ENCODE results near the gene LCLAT1. TPM values are rescaled to one million over a fixed set of nuclear protein-coding genes. Genes with fewer than 3 reads are reported as not detected.

The LCLAT1 gene
- total RNA-seq, 4 donors from 2014 or later = 10.3 to 20.6 (median 17.7) TPM

DNA sequence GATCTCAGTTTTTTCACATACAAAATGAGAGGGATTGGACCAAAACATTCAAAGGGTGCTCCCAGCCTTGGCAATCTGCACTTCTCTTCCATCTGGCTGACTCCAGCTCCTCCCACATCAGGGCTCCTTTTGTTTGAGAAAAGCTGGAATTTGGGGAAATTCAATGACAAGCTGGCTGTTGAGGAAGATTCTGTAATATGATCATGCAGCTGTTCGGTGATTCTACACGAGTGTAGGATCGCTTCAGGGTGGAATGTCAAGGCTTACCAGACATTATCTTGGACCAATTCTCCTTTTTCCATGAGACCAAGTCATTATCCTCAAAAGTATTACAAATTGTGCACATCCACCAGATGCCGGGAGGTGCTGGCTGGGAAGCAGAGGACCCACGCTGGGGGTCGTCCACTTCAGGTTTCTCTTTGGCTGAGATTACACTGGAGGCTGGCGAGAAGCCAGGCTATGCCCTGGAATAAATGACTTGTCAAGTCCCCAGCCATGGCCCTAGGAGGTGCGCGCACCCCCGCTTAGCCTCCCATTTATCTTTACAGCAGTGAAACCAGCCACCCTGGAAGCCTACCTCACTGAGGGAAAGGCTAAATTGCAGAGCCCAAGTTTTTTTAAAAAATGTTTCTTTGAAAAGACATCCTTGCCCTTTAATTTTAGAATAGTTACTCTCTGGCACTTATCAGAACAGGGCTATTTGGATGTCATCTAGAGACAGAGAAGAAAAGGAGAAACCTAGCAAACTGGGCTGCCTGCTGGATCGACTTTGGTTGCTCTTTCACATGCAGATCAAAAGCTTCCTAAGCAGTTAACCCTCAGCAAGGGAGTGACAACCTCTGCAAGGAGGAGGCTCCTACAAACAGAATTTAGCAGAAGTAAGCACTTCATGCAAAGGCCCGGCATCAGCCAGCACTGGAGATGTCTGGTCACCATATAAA lies 42.5 kb upstream of the LCLAT1 start:
- no peak for TF ChIP-seq EP300 (IDR thresholded peaks at IDR 0.05)
- TF ChIP-seq POLR2AphosphoS5 (IDR thresholded peaks at IDR 0.05) = no peak
- TF ChIP-seq, protein P1, sequence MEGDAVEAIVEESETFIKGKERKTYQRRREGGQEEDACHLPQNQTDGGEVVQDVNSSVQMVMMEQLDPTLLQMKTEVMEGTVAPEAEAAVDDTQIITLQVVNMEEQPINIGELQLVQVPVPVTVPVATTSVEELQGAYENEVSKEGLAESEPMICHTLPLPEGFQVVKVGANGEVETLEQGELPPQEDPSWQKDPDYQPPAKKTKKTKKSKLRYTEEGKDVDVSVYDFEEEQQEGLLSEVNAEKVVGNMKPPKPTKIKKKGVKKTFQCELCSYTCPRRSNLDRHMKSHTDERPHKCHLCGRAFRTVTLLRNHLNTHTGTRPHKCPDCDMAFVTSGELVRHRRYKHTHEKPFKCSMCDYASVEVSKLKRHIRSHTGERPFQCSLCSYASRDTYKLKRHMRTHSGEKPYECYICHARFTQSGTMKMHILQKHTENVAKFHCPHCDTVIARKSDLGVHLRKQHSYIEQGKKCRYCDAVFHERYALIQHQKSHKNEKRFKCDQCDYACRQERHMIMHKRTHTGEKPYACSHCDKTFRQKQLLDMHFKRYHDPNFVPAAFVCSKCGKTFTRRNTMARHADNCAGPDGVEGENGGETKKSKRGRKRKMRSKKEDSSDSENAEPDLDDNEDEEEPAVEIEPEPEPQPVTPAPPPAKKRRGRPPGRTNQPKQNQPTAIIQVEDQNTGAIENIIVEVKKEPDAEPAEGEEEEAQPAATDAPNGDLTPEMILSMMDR (IDR thresholded peaks at IDR 0.05) = no peak
- no peak for TF ChIP-seq POLR2A (IDR thresholded peaks at IDR 0.05)
- Histone ChIP-seq H3K9me3 (no peaks in the 10 kb centered on the region), H3K27me3 (no peaks in the 10 kb centered on the region), H3K27ac (no peak overlapping the region), H3K36me3 (no peaks in the 10 kb centered on the region), H3K4me1 (peaks cover 7% of the 10 kb centered on the region), H3K4me3 (no peak overlapping the region)
- no peak for DNase-seq (ENCODE audit: low spot score in 2 of 2)
- WGBS = 43% methylated on average over 12 of the region's 12 CpGs

DNA sequence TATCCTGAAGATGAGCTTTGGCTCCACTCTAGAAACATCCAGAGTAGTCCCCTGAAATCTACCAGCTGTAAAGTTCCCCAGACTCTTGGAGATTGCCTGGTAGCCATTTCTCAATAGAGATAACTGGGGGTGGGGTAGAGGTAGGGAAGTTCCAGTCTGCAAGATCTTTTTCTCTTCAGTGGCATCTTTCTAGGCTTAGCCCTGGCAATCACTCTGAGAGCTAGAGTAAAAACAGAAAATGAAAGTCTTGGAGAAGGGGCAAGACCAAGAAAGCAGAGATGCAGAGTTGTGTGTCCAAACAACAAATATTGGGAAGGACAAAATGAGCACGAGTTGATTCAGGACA lies 41.8 kb upstream of the LCLAT1 start:
- Histone ChIP-seq H3K4me1 (peaks cover 7% of the 10 kb centered on the region), H3K4me3 (no peak overlapping the region), H3K9me3 (no peaks in the 10 kb centered on the region), H3K27me3 (no peaks in the 10 kb centered on the region), H3K36me3 (no peaks in the 10 kb centered on the region), H3K27ac (no peak overlapping the region)
- TF ChIP-seq EP300 (IDR thresholded peaks at IDR 0.05) (no peak), POLR2AphosphoS5 (IDR thresholded peaks at IDR 0.05) (no peak), POLR2A (IDR thresholded peaks at IDR 0.05) (no peak)
- TF ChIP-seq, protein P1 (IDR thresholded peaks at IDR 0.05) = no peak
- 60% methylated on average over 1 of the region's 1 CpG for WGBS
- DNase-seq (ENCODE audit: low spot score in 2 of 2) = no peak

DNA sequence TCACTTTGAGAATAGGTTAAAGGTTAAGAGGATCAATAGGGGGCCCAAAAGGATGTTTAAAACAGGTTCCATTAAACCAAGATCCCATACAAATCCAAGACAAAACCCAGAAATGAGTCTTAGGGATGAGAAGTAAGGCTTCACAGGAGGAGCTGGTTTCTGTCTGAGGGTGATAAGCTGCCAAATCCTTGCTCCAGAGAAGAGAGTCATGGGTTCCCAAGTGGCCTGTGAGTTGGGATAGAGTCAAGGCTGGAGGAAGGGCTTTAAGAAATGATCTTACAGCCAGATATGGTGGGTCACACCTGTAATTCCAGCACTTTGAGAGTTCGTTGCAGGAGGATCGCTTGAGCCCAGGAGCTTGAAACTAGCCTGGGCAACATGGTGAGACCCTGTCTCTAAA lies 40.2 kb upstream of the LCLAT1 start:
- H3K27ac ChIP-seq = no peak overlapping the region
- no peak for TF ChIP-seq POLR2AphosphoS5 (IDR thresholded peaks at IDR 0.05)
- no peak for TF ChIP-seq EP300 (IDR thresholded peaks at IDR 0.05)
- TF ChIP-seq POLR2A (IDR thresholded peaks at IDR 0.05) = no peak
- TF ChIP-seq, protein P1 (IDR thresholded peaks at IDR 0.05) = no peak
- H3K4me3 ChIP-seq = no peak overlapping the region
- no peaks in the 10 kb centered on the region for H3K36me3 ChIP-seq
- no peaks in the 10 kb centered on the region for H3K27me3 ChIP-seq
- no peak for DNase-seq (ENCODE audit: low spot score in 2 of 2)
- 95% methylated on average over 2 of the region's 2 CpGs for WGBS
- H3K9me3 ChIP-seq = no peaks in the 10 kb centered on the region
- peaks cover 7% of the 10 kb centered on the region for H3K4me1 ChIP-seq

DNA sequence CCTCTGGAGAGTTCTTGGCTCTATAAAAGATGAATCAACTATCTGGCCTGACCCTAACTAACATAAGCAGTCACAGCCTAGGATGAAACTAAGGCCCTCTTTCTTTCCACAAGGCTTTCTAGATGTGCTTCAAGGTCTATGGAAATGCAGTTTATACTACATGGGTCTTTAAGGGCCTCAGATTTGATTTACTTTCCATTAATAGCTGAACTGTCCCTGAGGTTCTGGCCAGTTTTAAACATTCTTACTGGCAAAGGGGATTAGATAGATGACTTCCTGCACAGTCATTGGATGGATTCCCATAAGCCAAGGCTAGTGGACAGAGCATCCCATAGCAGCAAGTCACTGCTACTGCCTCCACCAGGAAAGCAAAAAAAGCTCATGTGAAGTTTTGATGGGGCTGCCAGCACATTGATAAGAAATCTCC lies 38.1 kb upstream of the LCLAT1 start:
- no peak overlapping the region for H3K4me3 ChIP-seq
- H3K4me1 ChIP-seq = peaks cover 12% of the 10 kb centered on the region
- H3K27me3 ChIP-seq = no peaks in the 10 kb centered on the region
- H3K27ac ChIP-seq = no peak overlapping the region
- H3K9me3 ChIP-seq = no peaks in the 10 kb centered on the region
- no peaks in the 10 kb centered on the region for H3K36me3 ChIP-seq
- TF ChIP-seq, protein P1 (IDR thresholded peaks at IDR 0.05) = no peak
- DNase-seq (ENCODE audit: low spot score in 2 of 2) = no peak

DNA sequence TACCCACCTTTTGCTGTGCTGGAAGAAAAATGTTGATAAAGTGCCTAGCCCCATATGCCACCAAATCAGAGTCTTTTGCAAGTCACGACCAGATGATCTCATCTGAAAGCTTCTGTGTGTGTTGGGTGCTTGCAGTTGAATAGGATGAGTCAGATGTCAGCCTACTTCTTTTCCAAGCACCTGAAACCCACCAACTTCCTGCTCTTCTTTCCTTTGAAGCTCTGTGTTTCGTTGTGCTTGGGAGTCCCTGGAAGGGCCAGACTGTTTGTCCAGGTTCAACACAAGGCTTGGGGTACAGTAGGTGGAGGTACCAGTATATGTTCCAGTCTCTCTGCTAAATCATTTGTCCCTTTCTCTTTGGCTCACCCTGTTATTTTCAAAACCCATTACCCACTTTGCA lies 36.8 kb upstream of the LCLAT1 start:
- no peak overlapping the region for H3K4me3 ChIP-seq
- no peaks in the 10 kb centered on the region for H3K9me3 ChIP-seq
- H3K4me1 ChIP-seq = peaks cover 12% of the 10 kb centered on the region
- H3K36me3 ChIP-seq = no peaks in the 10 kb centered on the region
- TF ChIP-seq POLR2A (IDR thresholded peaks at IDR 0.05) = no peak
- TF ChIP-seq EP300 (IDR thresholded peaks at IDR 0.05) = no peak
- TF ChIP-seq, protein P1 (IDR thresholded peaks at IDR 0.05) = no peak
- TF ChIP-seq POLR2AphosphoS5 (IDR thresholded peaks at IDR 0.05) = no peak
- H3K27ac ChIP-seq = no peak overlapping the region
- WGBS = 74% methylated on average over 2 of the region's 2 CpGs
- no peaks in the 10 kb centered on the region for H3K27me3 ChIP-seq
- no peak for DNase-seq (ENCODE audit: low spot score in 2 of 2)

Measured in suprapubic skin (tissue), 4 donors.